ACHN (cell line): Measurements from ENCODE around the gene TMUB2.
A peak's percentile ranks its signal among the peaks of the same experiment; 100 is the strongest.

Experiments used
- DNase-seq: peaks from one replicate; pipeline ENCODE4 v3.0.0-alpha.2; 2015
- in situ Hi-C: cut with HindIII; loops from 2 replicates; pipeline ENCODE4 v1.10.0; 2017; ENCODE audit warnings: low sequenced_read_pairs, low pct_ligation_motif_present, low pct_unique_long_range_greater_than_20kb

Gene TMUB2

DNA sequence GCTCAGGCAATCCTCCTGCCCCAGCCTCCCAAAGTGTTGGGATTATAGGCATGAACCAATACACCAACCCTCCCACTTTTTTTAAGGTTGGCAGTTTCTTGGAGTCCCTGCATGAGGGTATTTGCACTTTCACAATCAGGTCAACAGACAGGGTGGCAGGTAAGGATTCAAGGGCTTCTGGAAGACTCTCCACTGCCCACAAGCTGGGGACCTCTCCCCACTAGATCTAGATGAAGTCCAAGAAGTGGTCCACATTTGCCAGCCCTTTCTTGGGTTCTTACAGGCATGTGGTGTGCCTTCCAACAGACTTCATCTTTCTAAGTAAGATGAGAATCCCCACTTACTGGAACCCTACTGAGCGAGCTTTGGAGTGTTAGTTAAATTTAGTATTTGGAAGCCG, 12.3 kb upstream of the TMUB2 start:
- no peak for DNase-seq
- in situ Hi-C loops: no loop called here

DNA sequence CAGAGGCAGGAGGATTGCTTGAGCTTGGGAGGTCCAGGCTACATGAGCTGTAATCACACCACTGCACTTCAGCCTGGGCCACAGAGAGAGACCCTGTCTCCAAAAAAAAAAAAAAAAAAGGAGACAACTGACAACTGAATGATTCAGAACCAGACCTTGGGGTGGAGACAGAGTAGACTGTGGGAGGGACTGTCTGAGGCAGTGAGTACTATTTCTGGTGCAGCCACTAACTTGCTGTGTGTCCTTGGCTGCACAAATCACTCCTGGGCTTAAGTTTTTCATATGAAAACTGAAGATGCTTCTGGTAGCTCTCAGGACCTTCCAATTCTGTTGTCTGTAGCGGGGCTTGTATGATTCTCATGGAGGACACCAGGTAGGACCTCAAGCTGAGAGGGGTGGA, 10.5 kb upstream of the TMUB2 start:
- in situ Hi-C loops: no loop called here
- no peak for DNase-seq

DNA sequence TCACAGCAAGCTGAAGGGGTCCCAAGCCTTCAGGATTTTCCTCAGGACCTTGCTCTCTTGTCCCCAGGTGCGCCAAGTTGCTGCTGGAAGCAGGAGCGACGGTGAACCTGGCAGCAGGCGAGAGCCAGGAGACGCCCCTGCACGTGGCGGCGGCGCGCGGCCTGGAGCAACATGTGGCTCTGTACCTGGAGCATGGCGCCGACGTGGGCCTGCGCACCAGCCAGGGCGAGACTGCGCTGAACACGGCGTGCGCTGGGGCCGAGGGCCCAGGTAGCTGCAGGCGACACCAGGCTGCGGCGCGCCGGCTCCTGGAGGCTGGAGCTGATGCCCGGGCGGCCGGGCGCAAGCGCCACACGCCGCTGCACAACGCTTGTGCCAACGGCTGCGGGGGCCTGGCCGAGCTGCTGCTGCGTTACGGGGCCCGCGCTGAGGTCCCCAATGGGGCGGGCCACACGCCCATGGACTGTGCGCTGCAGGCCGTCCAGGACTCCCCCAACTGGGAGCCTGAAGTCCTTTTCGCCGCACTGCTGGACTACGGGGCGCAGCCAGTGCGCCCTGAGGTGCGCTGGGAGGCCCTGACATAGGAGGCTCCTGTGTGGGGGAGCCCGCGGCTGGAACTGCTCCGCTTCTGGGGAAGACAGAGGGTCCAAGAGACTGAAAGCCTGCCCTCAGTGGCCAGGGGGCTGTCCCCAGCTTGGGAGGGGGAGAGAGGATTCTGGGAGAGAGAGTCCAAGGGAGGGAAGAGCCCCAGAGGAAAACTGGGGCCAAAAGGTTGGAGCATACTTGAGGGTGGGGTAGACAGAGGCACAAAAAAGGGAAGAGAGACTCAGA, 9.9 kb upstream of the TMUB2 start:
- in situ Hi-C loops: no loop called here
- no peak for DNase-seq

DNA sequence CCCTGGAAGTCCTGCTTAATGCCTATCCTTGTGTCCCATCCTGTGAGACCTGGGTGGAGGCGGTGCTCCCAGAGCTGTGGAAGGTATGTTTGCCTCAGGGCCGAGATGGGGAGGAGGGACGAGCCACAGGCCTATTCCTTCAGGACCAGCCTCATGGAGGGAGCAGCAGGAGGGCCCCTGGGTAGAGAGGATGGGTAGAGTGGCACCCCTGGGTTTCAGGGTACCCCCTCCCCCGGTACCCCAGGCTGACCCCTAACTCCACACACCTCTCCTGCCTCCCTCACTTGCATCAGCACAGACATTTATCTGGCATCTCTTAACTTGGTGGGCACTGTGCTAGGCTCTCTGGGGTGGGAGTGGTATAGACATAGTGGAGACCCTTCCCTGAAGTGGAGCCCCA, 9.1 kb upstream of the TMUB2 start:
- in situ Hi-C loops: no loop called here

DNA sequence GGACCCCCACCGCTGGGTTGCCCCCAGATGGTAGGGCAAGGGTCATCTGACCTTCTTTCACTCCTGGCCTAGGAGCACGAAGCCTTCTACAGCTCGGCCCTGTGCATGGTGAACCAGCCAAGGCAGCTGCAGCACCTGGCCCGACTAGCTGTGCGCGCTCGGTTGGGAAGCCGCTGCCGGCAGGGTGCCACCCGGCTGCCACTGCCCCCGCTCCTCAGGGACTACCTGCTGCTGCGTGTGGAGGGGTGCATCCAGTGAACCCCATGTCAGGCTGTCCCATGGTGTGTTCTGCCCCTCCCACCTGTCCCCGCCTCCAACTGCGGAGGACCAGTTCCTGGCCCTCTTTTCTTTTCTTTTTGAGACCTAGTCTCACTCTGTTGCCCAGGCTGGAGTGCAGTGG, 8.6 kb upstream of the TMUB2 start:
- in situ Hi-C loops: no loop called here
- no peak for DNase-seq

More for the DNA sequence above, 9.1 kb upstream of the TMUB2 start:
- DNase-seq: no peak

DNA sequence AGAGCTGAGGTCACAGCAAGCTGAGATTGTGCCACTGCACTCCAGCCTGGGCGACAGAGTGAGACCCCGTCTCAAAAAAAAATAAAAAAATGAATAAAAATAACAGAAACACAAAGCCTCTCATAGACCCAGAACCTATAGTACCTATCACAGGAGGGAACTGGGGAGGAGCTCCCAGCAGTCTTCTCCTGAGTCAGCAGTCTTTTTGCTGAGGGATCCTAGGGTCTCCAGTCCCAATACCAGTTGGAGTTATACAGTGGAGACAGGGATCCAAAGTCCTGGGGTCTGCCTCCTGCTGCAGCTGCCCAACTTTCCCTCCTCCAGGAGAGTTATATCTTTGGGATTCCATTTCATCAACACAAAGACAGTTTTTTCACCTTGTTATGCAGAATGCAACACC, 3.7 kb upstream of the TMUB2 start:
- in situ Hi-C loops: no loop called here

DNA sequence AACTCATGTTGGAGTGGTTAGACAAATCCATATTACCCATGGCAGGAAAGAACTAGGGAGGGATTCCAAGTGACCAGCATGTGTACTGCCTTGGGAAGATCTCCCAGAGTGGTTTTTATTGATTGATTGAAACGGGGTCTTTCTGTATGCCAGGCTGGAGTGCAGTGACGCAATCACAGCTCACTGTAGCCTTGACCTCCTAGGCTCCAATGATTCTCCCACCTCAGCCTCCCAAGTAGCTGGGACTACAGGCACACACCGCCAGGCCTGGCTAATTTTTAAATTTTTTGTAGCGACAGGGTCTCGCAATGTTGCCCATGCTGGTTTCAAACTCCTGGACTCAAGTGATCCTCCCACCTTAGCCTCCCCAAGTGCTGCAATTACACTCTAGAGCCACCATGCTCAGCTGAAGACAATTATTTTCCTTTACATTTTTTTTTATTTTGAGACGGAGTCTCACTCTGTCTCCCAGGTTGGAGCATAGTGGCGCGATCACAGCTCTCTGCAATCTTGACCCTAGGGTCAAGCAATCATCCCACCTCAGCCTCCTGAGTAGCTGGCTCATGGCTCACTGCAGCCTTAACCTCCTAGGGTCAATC, 2.5 kb upstream of the TMUB2 start:
- no peak for DNase-seq
- in situ Hi-C loops: no loop called here

More for the DNA sequence above, 3.7 kb upstream of the TMUB2 start:
- no peak for DNase-seq

DNA sequence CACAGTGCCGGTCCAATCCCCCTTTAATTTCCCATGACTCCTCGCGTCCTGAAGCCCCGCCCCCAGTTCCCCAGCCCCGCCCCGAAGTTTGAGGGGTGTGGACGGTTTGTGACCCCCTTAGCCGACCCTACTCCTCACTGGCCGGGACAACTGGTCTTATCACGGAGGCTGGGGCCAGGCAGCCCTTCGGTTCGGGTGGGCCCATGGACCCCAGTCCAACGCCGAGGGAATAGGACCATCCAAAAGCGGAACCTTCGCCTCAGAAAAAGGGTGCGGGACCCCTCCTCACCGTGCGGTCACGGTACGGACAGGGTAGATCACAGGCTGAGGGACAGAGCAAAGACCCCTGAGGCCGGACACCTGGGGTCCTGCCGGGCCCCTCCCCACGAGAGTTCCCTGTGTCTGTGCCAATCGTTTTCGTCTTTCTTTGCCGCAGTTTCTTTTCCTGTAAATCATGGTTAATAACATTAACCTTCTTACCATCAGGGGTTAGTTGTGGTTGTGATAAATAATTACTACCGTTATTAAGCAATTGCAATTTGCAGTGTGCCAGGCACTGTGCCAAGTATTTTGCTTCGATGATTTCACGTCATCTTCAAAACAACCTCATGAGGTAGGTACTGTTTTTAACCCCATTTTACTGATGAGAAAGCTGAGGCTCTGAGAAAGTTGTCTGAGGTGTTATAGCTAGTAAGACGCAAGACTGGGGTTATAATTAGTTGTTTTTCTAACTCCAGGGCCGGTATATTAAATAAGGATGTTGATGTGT, 543 bp downstream of the TMUB2 start:
- in situ Hi-C loops: no loop called here
- peak; percentile 33 for DNase-seq

DNA sequence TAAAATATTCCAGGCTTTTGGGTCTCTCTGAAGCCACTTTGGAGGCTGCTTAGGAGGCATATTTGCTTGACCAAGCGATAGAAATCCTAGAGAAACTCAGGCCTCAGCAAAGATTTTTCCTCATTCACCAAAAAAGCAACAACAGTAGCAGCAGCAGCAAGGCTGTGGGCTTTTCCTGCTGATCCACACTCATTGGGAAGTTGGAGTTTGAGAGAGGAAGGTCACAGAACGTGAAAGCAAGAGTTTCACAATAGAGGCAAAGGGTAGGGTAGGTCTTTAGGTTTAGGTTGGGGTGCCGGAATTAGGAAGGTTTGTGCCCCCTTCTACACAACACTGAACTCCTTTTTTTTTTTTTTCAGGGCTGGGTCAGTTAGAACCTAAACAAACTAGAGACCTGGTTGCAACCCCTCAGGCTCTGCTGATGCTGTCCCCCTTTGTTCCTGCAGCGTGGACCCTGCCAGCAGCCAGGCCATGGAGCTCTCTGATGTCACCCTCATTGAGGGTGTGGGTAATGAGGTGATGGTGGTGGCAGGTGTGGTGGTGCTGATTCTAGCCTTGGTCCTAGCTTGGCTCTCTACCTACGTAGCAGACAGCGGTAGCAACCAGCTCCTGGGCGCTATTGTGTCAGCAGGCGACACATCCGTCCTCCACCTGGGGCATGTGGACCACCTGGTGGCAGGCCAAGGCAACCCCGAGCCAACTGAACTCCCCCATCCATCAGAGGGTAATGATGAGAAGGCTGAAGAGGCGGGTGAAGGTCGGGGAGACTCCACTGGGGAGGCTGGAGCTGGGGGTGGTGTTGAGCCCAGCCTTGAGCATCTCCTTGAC, 2.0 kb downstream of the TMUB2 start:
- DNase-seq: no peak
- in situ Hi-C loops: no loop called here

DNA sequence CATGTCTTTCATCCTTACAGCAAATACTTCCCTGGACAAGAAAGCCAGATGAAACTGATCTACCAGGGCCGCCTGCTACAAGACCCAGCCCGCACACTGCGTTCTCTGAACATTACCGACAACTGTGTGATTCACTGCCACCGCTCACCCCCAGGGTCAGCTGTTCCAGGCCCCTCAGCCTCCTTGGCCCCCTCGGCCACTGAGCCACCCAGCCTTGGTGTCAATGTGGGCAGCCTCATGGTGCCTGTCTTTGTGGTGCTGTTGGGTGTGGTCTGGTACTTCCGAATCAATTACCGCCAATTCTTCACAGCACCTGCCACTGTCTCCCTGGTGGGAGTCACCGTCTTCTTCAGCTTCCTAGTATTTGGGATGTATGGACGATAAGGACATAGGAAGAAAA, 3.7 kb downstream of the TMUB2 start:
- in situ Hi-C loops: no loop called here
- DNase-seq: no peak

DNA sequence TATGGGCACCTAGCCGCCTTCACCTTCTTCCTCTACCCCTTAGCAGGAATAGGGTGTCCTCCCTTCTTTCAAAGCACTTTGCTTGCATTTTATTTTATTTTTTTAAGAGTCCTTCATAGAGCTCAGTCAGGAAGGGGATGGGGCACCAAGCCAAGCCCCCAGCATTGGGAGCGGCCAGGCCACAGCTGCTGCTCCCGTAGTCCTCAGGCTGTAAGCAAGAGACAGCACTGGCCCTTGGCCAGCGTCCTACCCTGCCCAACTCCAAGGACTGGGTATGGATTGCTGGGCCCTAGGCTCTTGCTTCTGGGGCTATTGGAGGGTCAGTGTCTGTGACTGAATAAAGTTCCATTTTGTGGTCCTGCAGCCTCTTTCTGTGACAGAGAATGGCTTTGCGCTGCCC, 4.6 kb downstream of the TMUB2 start:
- in situ Hi-C loops: no loop called here
- no peak for DNase-seq

DNA sequence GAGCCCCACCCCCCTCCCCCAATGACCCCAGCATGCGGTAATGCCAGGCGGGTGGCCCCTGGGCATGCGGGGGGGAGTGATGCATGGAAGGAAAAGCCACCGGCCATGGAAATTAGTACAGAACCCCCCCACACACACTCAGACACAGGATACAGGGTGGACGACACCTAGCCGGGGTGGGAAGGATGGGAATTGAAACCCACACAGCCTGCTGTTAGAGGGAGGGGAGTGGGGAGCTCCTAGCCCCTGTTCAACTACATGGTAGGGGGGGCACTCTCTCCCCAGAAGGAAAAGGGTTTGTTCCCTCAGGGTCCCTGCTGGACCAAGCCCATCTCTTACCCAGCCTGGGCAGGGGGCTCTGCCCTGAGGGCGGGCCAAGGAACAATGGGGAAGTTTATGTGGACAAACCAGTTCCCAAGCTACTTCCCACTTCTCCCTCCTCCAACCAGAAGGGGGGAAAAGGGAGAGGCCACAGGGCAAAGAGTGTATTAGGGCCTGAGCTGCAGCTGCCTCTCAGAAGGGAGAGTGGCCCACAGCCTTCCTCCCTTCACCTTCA, 5.2 kb downstream of the TMUB2 start:
- in situ Hi-C loops: no loop called here
- DNase-seq: no peak

DNA sequence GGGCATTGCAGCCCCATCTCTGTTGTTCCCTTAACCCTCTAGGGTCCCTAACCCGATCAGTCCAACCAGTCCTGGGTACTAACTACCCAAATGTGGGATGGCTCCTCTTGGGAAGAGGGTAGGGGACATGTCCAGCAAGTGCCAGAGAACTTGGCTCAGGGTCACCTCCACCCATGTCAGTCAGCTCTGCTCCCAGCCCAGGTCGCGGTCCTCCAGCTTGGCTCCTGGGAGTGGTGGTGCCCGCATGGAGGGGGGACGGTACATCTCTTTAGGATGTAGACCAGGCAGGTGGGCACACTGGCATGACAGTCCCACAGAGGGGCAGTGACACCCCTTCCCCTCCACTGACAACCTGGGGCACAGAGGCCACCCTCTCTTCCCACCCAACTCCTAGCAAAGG, 6.0 kb downstream of the TMUB2 start:
- DNase-seq: no peak
- in situ Hi-C loops: no loop called here

DNA sequence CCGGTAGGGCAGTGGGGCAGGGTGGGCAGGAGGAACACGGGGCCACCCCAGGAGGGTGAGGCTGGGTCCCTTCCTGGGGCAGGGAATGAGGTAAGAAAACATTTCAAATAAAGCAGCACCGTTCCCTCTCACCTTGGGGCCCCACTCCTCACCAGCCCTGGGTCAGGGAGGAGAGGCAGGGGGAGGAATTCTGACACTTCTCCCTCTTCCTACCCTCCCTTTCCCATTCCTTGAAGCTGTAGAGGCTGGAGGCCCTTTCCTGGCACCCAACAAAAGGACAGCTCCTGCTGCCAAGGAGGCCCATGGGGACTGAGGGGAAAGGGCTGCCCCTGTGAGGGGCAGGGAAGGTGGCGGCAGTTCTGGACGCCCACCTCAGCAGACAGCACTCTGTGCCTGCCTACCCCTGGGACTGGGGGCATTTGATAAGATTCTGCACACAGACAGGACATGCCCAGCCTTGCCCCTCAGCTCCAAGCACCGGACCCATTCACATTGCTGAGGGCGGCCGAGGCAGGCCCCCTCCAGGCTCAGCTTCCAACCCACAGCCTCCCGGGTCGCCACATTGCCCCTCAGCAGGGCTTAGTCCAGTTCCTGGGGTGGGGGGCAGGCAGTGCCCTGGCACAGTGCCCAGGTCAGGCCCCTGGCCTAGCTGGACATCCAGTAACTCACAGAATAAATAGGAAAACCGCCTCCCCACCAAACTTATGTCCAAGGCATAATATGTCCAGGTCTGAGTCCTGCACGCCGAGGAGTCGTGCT, 6.7 kb downstream of the TMUB2 start:
- in situ Hi-C loops: no loop called here
- no peak for DNase-seq

DNA sequence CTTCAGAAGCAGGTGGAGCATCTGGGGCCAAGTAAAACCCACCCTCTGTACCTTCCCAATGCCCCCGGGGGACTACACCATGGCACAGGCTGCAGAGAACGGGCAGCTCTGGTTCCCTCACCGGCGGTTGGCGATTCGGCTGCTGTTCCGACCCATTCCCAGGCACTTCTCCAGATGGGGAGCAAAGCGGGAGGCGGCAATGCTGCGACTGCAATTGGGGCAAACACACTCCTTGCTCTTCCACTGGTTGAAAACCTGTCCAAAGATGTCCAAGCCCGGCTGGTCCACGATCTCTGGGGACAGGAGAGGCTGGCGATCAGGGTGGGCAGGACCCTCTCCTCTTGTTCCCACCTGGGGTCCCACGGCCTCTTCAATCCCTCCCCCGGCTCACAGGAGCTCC, 10.3 kb downstream of the TMUB2 start:
- no peak for DNase-seq
- in situ Hi-C loops: no loop called here

DNA sequence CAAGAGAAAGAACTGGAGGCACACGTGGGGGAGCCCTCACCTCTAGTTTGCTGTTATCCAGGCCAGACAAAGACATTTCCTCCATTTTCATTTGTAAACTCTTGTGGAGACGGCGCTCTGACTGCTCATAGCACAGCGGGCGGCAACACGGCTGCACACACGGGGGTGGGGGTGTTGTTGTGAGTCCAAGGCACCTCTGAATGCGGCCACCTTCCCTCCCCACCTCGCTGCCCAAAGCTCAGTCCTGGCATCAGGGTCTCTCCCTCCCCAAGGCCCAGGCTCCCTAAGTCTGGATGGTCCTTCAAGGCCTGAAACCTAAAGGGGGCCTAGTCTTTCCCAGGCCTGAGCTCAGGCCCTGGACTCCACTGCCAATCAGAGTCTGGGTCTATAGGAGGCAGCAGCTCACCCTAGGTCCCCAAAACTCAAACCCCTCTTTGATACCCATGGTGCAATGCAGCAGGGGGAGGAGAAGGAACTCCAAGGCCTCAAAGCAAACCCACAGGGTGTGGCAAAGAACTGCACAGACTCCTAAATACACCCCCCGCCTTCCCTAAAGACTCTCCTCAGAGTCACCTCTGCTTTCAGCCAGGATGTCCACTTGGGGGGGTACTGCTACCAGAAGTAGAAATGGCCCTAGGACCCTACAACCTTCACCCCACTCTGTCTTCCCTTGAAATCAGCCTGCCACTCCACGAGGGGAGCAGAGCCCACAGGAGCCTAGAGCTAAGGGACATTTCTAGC, 11.4 kb downstream of the TMUB2 start:
- DNase-seq: peak; percentile 49
- in situ Hi-C loops: no loop called here
